Mesenchymal stem cell (in vitro differentiated cells and primary cell): ENCODE data around the gene CDIP1.

Experiments
- DNase-seq: peaks from one replicate; pipeline ENCODE4 v3.0.0-alpha.2; 2013
- H2AFZ ChIP-seq: one replicate; pipeline ENCODE4 v1.6.1; 2013; ENCODE audit warnings: low read depth, mild to moderate bottlenecking, control low read depth, inconsistent platforms, low read length, moderate library complexity
- H2AK5ac ChIP-seq: 2 replicates; pipeline ENCODE4 v1.6.1; 2013; ENCODE audit warnings: low read length, moderate library complexity, mild to moderate bottlenecking, inconsistent platforms; ENCODE audit not compliant: severe bottlenecking
- H2BK120ac ChIP-seq: one replicate; pipeline ENCODE4 v1.6.1; 2013; ENCODE audit warnings: low read depth, mild to moderate bottlenecking, inconsistent platforms, low read length, moderate library complexity
- H2BK12ac ChIP-seq, 2 experiments: one replicate each; pipeline ENCODE4 v1.6.1; 2013; ENCODE audit warnings: inconsistent platforms in 2 of 2, low read length in 2 of 2, mild to moderate bottlenecking in 2 of 2, moderate library complexity in 2 of 2, control low read depth in 1 of 2
- H2BK15ac ChIP-seq: one replicate; pipeline ENCODE4 v1.6.1; 2013; ENCODE audit warnings: mild to moderate bottlenecking, low read depth, inconsistent platforms; ENCODE audit not compliant: poor library complexity, severe bottlenecking
- H2BK5ac ChIP-seq: 2 replicates; pipeline ENCODE4 v1.6.1; 2013; ENCODE audit warnings: low read depth, mild to moderate bottlenecking, low read length, control low read depth, inconsistent platforms; ENCODE audit not compliant: poor library complexity, severe bottlenecking
- H3K14ac ChIP-seq, 2 experiments: one replicate each; pipeline ENCODE4 v1.6.1; 2013; ENCODE audit warnings: inconsistent platforms in 2 of 2, low read length in 2 of 2, control low read depth in 1 of 2, mild to moderate bottlenecking in 1 of 2, moderate library complexity in 1 of 2
- H3K18ac ChIP-seq, 2 experiments: one replicate each; pipeline ENCODE4 v1.6.1; 2013; ENCODE audit warnings: inconsistent platforms in 2 of 2, low read length in 2 of 2, control low read depth in 1 of 2, low read depth in 1 of 2, mild to moderate bottlenecking in 1 of 2
- H3K23ac ChIP-seq, 2 experiments: one replicate each; pipeline ENCODE4 v1.6.1; 2013; ENCODE audit warnings: inconsistent platforms in 2 of 2, low read length in 2 of 2, mild to moderate bottlenecking in 2 of 2, moderate library complexity in 2 of 2, control low read depth in 1 of 2
- H3K27ac ChIP-seq: 2 replicates; pipeline ENCODE4 v1.5.1; 2013; ENCODE audit warnings: mild to moderate bottlenecking, moderate library complexity, low read length, control low read depth, inconsistent platforms; ENCODE audit not compliant: poor library complexity, severe bottlenecking
- H3K27me3 ChIP-seq, 2 experiments: 2 replicates each; pipeline versions ENCODE4 v1.6.1 to v1.7.0; 2013; ENCODE audit warnings: low read length in 2 of 2, mild to moderate bottlenecking in 2 of 2, moderate library complexity in 2 of 2, control low read depth in 1 of 2, inconsistent platforms in 1 of 2; ENCODE audit not compliant: control insufficient read depth in 1 of 2, insufficient read depth in 1 of 2
- H3K36me3 ChIP-seq, 2 experiments: 2 replicates each; pipeline versions ENCODE4 v1.6.1 to v1.7.0; 2013; ENCODE audit warnings: low read length in 2 of 2, control low read depth in 1 of 2, inconsistent platforms in 1 of 2, low read depth in 1 of 2, mild to moderate bottlenecking in 1 of 2; ENCODE audit not compliant: insufficient read depth in 2 of 2, control insufficient read depth in 1 of 2
- H3K4ac ChIP-seq, 2 experiments: one replicate each; pipeline ENCODE4 v1.6.1; 2013; ENCODE audit warnings: inconsistent platforms in 2 of 2, low read length in 2 of 2, mild to moderate bottlenecking in 2 of 2, moderate library complexity in 2 of 2, control low read depth in 1 of 2, low read depth in 1 of 2
- H3K4me1 ChIP-seq: 2 replicates; pipeline ENCODE4 v1.6.1; 2013; ENCODE audit warnings: low read depth, low read length, control low read depth; ENCODE audit not compliant: control insufficient read depth, insufficient read depth
- H3K4me2 ChIP-seq: 2 replicates; pipeline ENCODE4 v1.6.1; 2013; ENCODE audit warnings: low read length, mild to moderate bottlenecking, inconsistent platforms; ENCODE audit not compliant: poor library complexity, severe bottlenecking
- H3K4me3 ChIP-seq, 2 experiments: 2 replicates each; pipeline versions ENCODE4 v1.5.1 to v1.7.0; 2013; ENCODE audit warnings: low read length in 2 of 2, mild to moderate bottlenecking in 2 of 2, control low read depth in 1 of 2, low read depth in 1 of 2; ENCODE audit not compliant: insufficient read depth in 1 of 2
- H3K79me1 ChIP-seq: replicated peaks from 2 replicates; pipeline ENCODE4 v1.6.1; 2013; ENCODE audit warnings: mild to moderate bottlenecking, control low read depth, low read length, inconsistent platforms; ENCODE audit not compliant: poor library complexity, severe bottlenecking
- H3K9ac ChIP-seq: 2 replicates; pipeline ENCODE4 v1.7.0; 2013; ENCODE audit warnings: mild to moderate bottlenecking, low read length, moderate library complexity
- H3K9me3 ChIP-seq: 2 replicates; pipeline ENCODE4 v1.7.0; 2013; ENCODE audit warnings: mild to moderate bottlenecking, low read length; ENCODE audit not compliant: control insufficient read depth
- H4K8ac ChIP-seq: one replicate; pipeline ENCODE4 v1.6.1; 2013; ENCODE audit warnings: inconsistent platforms, mild to moderate bottlenecking, low read length, moderate library complexity
- H4K91ac ChIP-seq: one replicate; pipeline ENCODE4 v1.6.1; 2013; ENCODE audit warnings: mild to moderate bottlenecking, low read length, inconsistent platforms
- WGBS: methylation state at CpG from one replicate; pipeline ENCODE4 v1.1.7; 2013; ENCODE audit warnings: mixed read lengths; 5-methylcytosine and 5-hydroxymethylcytosine counted together

Gene CDIP1

DNA sequence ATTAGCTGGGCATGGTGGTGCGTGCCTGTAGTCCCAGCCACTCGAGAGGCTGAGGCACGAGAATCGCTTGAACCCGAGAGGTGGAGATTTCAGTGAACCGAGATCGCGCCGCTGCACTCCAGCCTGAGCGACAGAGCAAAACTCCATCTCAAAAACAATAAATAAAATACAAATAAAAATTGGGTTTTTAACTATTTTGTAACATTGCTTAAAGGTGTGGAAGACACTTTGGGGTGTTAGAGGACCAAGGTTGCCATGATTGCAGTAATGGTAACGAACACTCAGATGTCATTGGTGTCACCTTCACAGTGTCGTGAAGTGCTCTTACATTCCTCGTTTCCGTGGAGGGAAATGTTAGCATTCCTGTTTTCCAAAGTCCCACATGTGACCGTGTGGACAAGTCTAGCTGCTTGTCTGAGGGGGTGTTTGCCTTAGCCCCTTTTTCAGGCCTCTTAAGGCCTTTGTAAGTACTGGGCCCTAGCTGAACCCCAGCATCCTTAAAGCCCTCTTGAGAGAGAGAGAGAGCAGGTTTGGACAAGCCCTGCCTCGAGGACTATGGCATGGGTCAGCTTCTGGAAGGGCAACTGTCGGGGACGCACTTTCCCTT is 26.2 kb upstream of the CDIP1 start:
- H3K4me3 ChIP-seq: no peak overlapping the region
- no peak overlapping the region for H3K9ac ChIP-seq
- no peak overlapping the region for H2AFZ ChIP-seq
- H4K8ac ChIP-seq: no peak overlapping the region
- no peak overlapping the region for H2BK5ac ChIP-seq
- WGBS: 77% methylated on average over 10 of the region's 18 CpGs
- H2BK12ac ChIP-seq: no peak overlapping the region
- H3K4me2 ChIP-seq: no peak overlapping the region
- H3K23ac ChIP-seq: no peak overlapping the region
- no peak overlapping the region for H2AK5ac ChIP-seq
- DNase-seq: no peak
- no peaks in the 10 kb centered on the region for H3K36me3 ChIP-seq
- peaks cover 3% of the 10 kb centered on the region for H3K4me1 ChIP-seq
- no peak overlapping the region for H2BK15ac ChIP-seq
- H3K18ac ChIP-seq: no peak overlapping the region
- H3K79me1 ChIP-seq: no peaks in the 10 kb centered on the region
- H2BK120ac ChIP-seq: no peak overlapping the region
- no peak overlapping the region for H3K14ac ChIP-seq
- H3K4ac ChIP-seq: no peak overlapping the region
- no peak overlapping the region for H4K91ac ChIP-seq
- H3K9me3 ChIP-seq: no peaks in the 10 kb centered on the region
- peaks cover 16 to 33% of the 10 kb centered on the region in 2 experiments for H3K27me3 ChIP-seq
- H3K27ac ChIP-seq: no peak overlapping the region

DNA sequence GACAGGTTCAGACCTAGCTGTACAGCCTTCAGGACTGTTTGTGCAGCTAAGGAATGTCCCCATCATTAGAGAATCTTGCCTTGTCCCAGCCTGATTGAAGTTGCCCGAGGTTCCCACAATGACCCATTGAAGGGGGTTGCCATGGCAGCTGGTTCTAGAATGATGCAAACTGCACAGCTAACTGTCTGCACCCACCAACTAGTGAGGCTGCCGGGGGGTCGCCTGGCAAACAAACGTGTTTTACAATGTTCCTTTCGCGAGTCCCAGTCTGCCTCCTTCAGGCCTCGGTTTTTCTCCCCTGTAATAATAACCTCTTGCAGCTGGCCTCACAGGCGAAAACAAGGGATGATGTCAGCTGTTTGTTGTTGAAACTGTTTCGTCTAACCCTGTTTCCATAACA is 23.0 kb upstream of the CDIP1 start:
- WGBS: 71% methylated on average over 7 of the region's 9 CpGs
- Histone ChIP-seq H2BK12ac (no peak overlapping the region), H4K91ac (no peak overlapping the region), H3K18ac (no peak overlapping the region), H3K23ac (no peak overlapping the region), H2BK5ac (no peak overlapping the region), H2BK15ac (no peak overlapping the region), H3K4me1 (peaks cover 6% of the 10 kb centered on the region), H3K36me3 (no peaks in the 10 kb centered on the region), H3K14ac (no peak overlapping the region), H3K4me2 (no peak overlapping the region), H3K4me3 (no peak overlapping the region), H3K27me3 (peaks cover 16 to 37% of the 10 kb centered on the region in 2 experiments), H2AFZ (no peak overlapping the region), H4K8ac (no peak overlapping the region), H3K79me1 (no peaks in the 10 kb centered on the region), H2AK5ac (no peak overlapping the region), H3K4ac (no peak overlapping the region), H2BK120ac (no peak overlapping the region), H3K9me3 (no peaks in the 10 kb centered on the region), H3K27ac (no peak overlapping the region), H3K9ac (no peak overlapping the region)
- DNase-seq: no peak

DNA sequence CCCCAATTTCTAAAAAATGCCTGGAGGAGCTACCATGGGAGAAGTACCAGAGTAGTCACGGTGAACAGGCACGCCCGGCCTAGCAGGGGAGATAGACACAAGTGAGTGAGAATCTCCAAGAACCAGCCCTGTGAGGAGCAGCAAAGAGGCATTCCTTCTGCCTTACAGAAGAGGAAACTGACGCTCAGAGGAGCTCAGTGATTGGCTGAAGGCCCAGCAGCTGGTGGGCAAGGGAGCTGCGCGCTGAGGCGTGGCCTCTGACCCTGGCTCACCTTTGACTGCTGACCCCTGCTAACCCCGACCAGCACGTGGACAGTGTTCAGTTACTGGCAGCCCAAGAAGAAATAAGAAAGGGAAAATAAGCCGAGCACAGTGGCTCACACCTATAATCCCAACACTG is 19.4 kb upstream of the CDIP1 start:
- H3K27me3 ChIP-seq: peaks cover 13 to 38% of the 10 kb centered on the region in 2 experiments
- no peak for DNase-seq
- no peak overlapping the region for H3K27ac ChIP-seq
- H3K4me1 ChIP-seq: peaks cover 14% of the 10 kb centered on the region
- H3K36me3 ChIP-seq: no peaks in the 10 kb centered on the region
- peak overlapping the region; percentile 62 for H2AK5ac ChIP-seq
- H3K14ac ChIP-seq: no peak overlapping the region
- no peak overlapping the region for H3K18ac ChIP-seq
- H2BK120ac ChIP-seq: no peak overlapping the region
- H3K9ac ChIP-seq: no peak overlapping the region
- H3K79me1 ChIP-seq: no peaks in the 10 kb centered on the region
- no peak overlapping the region for H2BK12ac ChIP-seq
- H3K4me2 ChIP-seq: no peak overlapping the region
- no peaks in the 10 kb centered on the region for H3K9me3 ChIP-seq
- no peak overlapping the region for H4K8ac ChIP-seq
- H2BK5ac ChIP-seq: no peak overlapping the region
- no peak overlapping the region for H2AFZ ChIP-seq
- H3K4me3 ChIP-seq: no peak overlapping the region
- no peak overlapping the region for H4K91ac ChIP-seq
- 84% methylated on average over 10 of the region's 10 CpGs for WGBS
- no peak overlapping the region for H3K4ac ChIP-seq
- H3K23ac ChIP-seq: no peak overlapping the region
- H2BK15ac ChIP-seq: no peak overlapping the region

DNA sequence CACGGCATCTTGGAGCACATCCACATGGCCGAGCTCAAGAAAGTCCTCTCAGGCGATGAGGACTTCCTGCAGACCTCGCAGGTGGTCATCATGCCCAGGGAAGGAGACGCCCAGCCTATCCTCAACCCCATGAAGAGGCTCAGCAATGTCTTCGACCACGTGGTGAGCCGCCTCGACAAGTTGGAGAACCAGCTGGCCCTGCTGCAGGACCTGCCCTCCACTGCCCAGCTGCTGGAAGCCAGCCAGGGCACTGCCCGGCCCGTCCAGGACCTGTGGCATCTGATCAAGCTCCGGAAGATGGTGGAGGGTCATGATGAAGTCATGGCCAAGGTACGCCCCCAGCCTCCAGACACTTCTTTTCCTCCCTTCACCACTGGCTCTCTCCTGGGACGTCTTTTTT is 18.0 kb upstream of the CDIP1 start:
- Histone ChIP-seq H3K18ac (no peak overlapping the region), H2AFZ (no peak overlapping the region), H3K27me3 (peaks cover 18 to 41% of the 10 kb centered on the region in 2 experiments), H3K9ac (no peak overlapping the region), H3K79me1 (no peaks in the 10 kb centered on the region), H2BK12ac (no peak overlapping the region), H2AK5ac (no peak overlapping the region), H3K36me3 (no peaks in the 10 kb centered on the region), H3K27ac (no peak overlapping the region), H3K4ac (no peak overlapping the region), H4K8ac (no peak overlapping the region), H2BK15ac (no peak overlapping the region), H4K91ac (no peak overlapping the region), H2BK120ac (no peak overlapping the region), H3K4me3 (no peak overlapping the region), H2BK5ac (no peak overlapping the region), H3K14ac (no peak overlapping the region), H3K4me2 (no peak overlapping the region), H3K4me1 (peaks cover 14% of the 10 kb centered on the region), H3K9me3 (no peaks in the 10 kb centered on the region), H3K23ac (no peak overlapping the region)
- 84% methylated on average over 14 of the region's 14 CpGs for WGBS
- DNase-seq: no peak
